Smooth muscle cell (in vitro differentiated cells): Measurements from ENCODE around the gene DCTD. TPM values are rescaled to one million over a fixed set of nuclear protein-coding genes. Genes with fewer than 3 reads are reported as not detected.

Source experiments
- polyA plus RNA-seq: library from polyadenylated mRNA; unstranded; fragments of >200 nt; fragmentation: Nextera tagmentation; extraction: Ambion mirVana; gene quantifications from 2 replicates; pipeline ENCODE4 v1.2.1, GENCODE V29; 2016
- total RNA-seq: library from RNA; depleted of rRNA; stranded (reverse); fragments of >200 nt; gene quantifications from 2 replicates; pipeline ENCODE4 v1.2.3, GENCODE V29; 2014

DCTD gene
- total and polyA plus RNA-seq, 2 experiments from 2014 or later: 84.4 to 85.3 TPM

Other genes with a start within 250 kb of the DCTD start
- 13.5 and 18.1 TPM in 2 replicates for gene WWC2, start 181.9 kb upstream of the DCTD start, total RNA-seq
- gene WWC2, start 181.9 kb upstream of the DCTD start, polyA plus RNA-seq: 11.2 TPM in 2 replicates